GM12864 (cell line): ENCODE data around the gene NFIX.

Experiments used
- DNase-seq: peaks from one replicate; pipeline ENCODE4 v3.0.0-alpha.2; 2011; ENCODE audit warnings: low read depth
- H3K4me3 ChIP-seq: 2 replicates; pipeline ENCODE4 v1.5.1; 2011; ENCODE audit warnings: mild to moderate bottlenecking, low read depth, low read length, control low read depth
- CTCF ChIP-seq: IDR thresholded peaks from 2 replicates; pipeline ENCODE4 v1.5.1; 2011; ENCODE audit warnings: low read depth, mild to moderate bottlenecking, moderate library complexity, low read length, control low read depth, inconsistent platforms; ENCODE audit errors: missing control alignments

Gene NFIX

GRCh38 chr19:13092158-13092543 lies 96.9 kb downstream of the NFIX start:
- no peak for DNase-seq
- no peak for TF ChIP-seq CTCF
- no peak overlapping the region for H3K4me3 ChIP-seq

GRCh38 chr19:13092606-13093235 lies 97.4 kb downstream of the NFIX start:
- TF ChIP-seq CTCF = no peak
- DNase-seq = no peak
- no peak overlapping the region for H3K4me3 ChIP-seq

- DNase-seq = peak; percentile 56
- H3K4me3 ChIP-seq = no peak overlapping the region
- peak; percentile 94 for TF ChIP-seq CTCF
These were observed 98.3 kb downstream of the NFIX start for GRCh38 chr19:13093407-13094105.

GRCh38 chr19:13094106-13094504 lies 98.8 kb downstream of the NFIX start:
- no peak for DNase-seq
- TF ChIP-seq CTCF = no peak

GRCh38 chr19:13094771-13095392 lies 99.6 kb downstream of the NFIX start:
- DNase-seq = no peak
- H3K4me3 ChIP-seq = no peak overlapping the region
- no peak for TF ChIP-seq CTCF

More at GRCh38 chr19:13094106-13094504, 98.8 kb downstream of the NFIX start:
- H3K4me3 ChIP-seq = no peak overlapping the region

- no peak overlapping the region; the same call in 1 of the 2 replicates for H3K4me3 ChIP-seq
These were observed 100.1 kb downstream of the NFIX start for GRCh38 chr19:13095393-13095784.

More at GRCh38 chr19:13095393-13095784, 100.1 kb downstream of the NFIX start:
- DNase-seq = no peak
- TF ChIP-seq CTCF = no peak
